Body of pancreas (tissue), 4 donors: ENCODE data around the gene IGSF8. TPM values are rescaled to one million over a fixed set of nuclear protein-coding genes. Genes with fewer than 3 reads are reported as not detected.
A peak's percentile ranks its signal among the peaks of the same experiment; 100 is the strongest.

Experiments used
- ATAC-seq: fragments of 150-250 bp; one replicate; pipeline ENCODE4 v1.9.1; 2016
- DNase-seq, 4 donors: peaks; one replicate each; pipeline ENCODE4 v3.0.0-alpha.2; 2019
- H3K27ac ChIP-seq, 4 donors: fragments of 200-600 bp; sonication (generic); 1 replicate in 3 of 4; 2 replicates in 1 of 4; pipeline versions ENCODE4 v1.5.1 to v1.6.1; 2016 to 2019; ENCODE audit warnings: mild to moderate bottlenecking in 1 of 4, mixed read lengths in 1 of 4, moderate library complexity in 1 of 4
- H3K27me3 ChIP-seq, 2 donors: fragments of 200-600 bp; sonication (generic); one replicate each; pipeline ENCODE4 v1.6.0; 2016; ENCODE audit warnings: mild to moderate bottlenecking in 1 of 2
- H3K36me3 ChIP-seq, 2 donors: fragments of 200-600 bp; sonication (generic); replicated peaks in 1 of 2; 2 replicates each; pipeline ENCODE4 v1.5.1; 2016; ENCODE audit warnings: low read depth in 2 of 2; ENCODE audit not compliant: insufficient read depth in 1 of 2
- H3K4me1 ChIP-seq: fragments of 200-600 bp; sonication (generic); one replicate; pipeline ENCODE4 v1.6.0; 2016
- H3K4me3 ChIP-seq, 2 donors: fragments of 200-600 bp; sonication (generic); 1 replicate in 1 of 2; 2 replicates in 1 of 2; pipeline ENCODE4 v1.5.1; 2016 to 2019
- H3K9me3 ChIP-seq, 3 donors: fragments of 200-600 bp; sonication (generic); 1 replicate in 2 of 3; 2 replicates in 1 of 3; pipeline ENCODE4 v1.5.1; 2016
- CTCF ChIP-seq, 7 experiments: fragments of 450-650 bp in 4 of 7; fragments of 200-600 bp in 3 of 7; sonication (generic) in 3 of 7; IDR thresholded peaks; one replicate each; pipeline ENCODE4 v1.5.1; 2016 to 2019; ENCODE audit warnings: antibody characterized with exemption in 7 of 7
- POLR2A ChIP-seq, 3 donors: fragments of 450-650 bp; IDR thresholded peaks; one replicate each; pipeline ENCODE4 v1.6.1; 2016; ENCODE audit warnings: antibody characterized with exemption in 3 of 3, mild to moderate bottlenecking in 2 of 3
- WGBS, 2 donors: methylation state at CpG; one replicate each; pipeline ENCODE4 v1.1.5; 2017; 5-methylcytosine and 5-hydroxymethylcytosine counted together
- intact Hi-C: fragments of 100-400 bp; cut with DNase I; formaldehyde crosslinking; loops from one replicate; pipeline ENCODE4 v1.15.1; 2023
- total RNA-seq, 2 donors: library from RNA; depleted of rRNA; stranded (reverse); fragments of >200 nt; gene quantifications; one replicate each; pipeline ENCODE4 v1.1.0, GENCODE V29; 2016

IGSF8 gene
- total RNA-seq, 2 donors from 2014 or later = 18.4 to 46.8 TPM

- Histone ChIP-seq H3K36me3 (no peaks in the 10 kb centered on the region), H3K4me3 (no peak overlapping the region), H3K4me1 (no peaks in the 10 kb centered on the region), H3K27me3 (no peaks in the 10 kb centered on the region), H3K27ac (no peak overlapping the region), H3K9me3 (no peaks in the 10 kb centered on the region)
- intact Hi-C loops = no loop called here
- ATAC-seq (no peak), DNase-seq (no peak)
- TF ChIP-seq CTCF (IDR thresholded peaks at IDR 0.05) (no peak), POLR2A (IDR thresholded peaks at IDR 0.05) (no peak)
- WGBS, 2 donors = 37 to 49% methylated on average over 12 to 15 of the region's 15 CpGs
These were observed 36.8 kb downstream of the IGSF8 start for GRCh38 chr1:160061369-160062229.

- no peak for ATAC-seq
- DNase-seq = no peak
- Histone ChIP-seq H3K4me1 (no peaks in the 10 kb centered on the region), H3K4me3 (no peak overlapping the region), H3K9me3 (no peaks in the 10 kb centered on the region), H3K27me3 (no peaks in the 10 kb centered on the region), H3K36me3 (no peaks in the 10 kb centered on the region), H3K27ac (no peak overlapping the region)
- WGBS, 2 donors = 25 to 52% methylated on average over 2 of the region's 2 CpGs
- intact Hi-C loops = no loop called here
- no peak for TF ChIP-seq POLR2A (IDR thresholded peaks at IDR 0.05)
- peak in 2 of 7 experiments; percentile 8 to 9 for TF ChIP-seq CTCF (IDR thresholded peaks at IDR 0.05)
These were observed 40.3 kb downstream of the IGSF8 start for GRCh38 chr1:160058087-160058486.

- Histone ChIP-seq H3K4me1 (no peaks in the 10 kb centered on the region), H3K4me3 (no peak overlapping the region), H3K9me3 (no peaks in the 10 kb centered on the region), H3K27ac (no peak overlapping the region), H3K36me3 (no peaks in the 10 kb centered on the region), H3K27me3 (no peaks in the 10 kb centered on the region)
- TF ChIP-seq CTCF (IDR thresholded peaks at IDR 0.05) (no peak), POLR2A (IDR thresholded peaks at IDR 0.05) (no peak)
- ATAC-seq (no peak), DNase-seq (no peak)
- 76 to 88% methylated on average over 1 of the region's 1 CpG for WGBS, 2 donors
- intact Hi-C loops = no loop called here
These were observed 41.7 kb downstream of the IGSF8 start for GRCh38 chr1:160056648-160057169.

GRCh38 chr1:160053548-160054365 is 44.7 kb downstream of the IGSF8 start:
- Histone ChIP-seq H3K4me3 (no peak overlapping the region), H3K4me1 (no peaks in the 10 kb centered on the region), H3K27me3 (no peaks in the 10 kb centered on the region), H3K9me3 (no peaks in the 10 kb centered on the region), H3K36me3 (no peaks in the 10 kb centered on the region), H3K27ac (no peak overlapping the region)
- ATAC-seq (no peak), DNase-seq (no peak)
- 57 to 68% methylated on average over 7 of the region's 7 CpGs for WGBS, 2 donors
- TF ChIP-seq CTCF (IDR thresholded peaks at IDR 0.05) (no peak), POLR2A (IDR thresholded peaks at IDR 0.05) (no peak)
- intact Hi-C loops = loop anchor here (5.0 kb wide), 1 partner anchor 34 kb away; no protein-coding TSS in a partner anchor
